NCI-H748 (cell line): ENCODE results near the gene BICD1.

Experiments used
- DNase-seq: peaks from one replicate; lab custom pipeline; 2025; ENCODE audit not compliant: unreplicated experiment; lab: John Stamatoyannopoulos, UW

BICD1 gene

DNA sequence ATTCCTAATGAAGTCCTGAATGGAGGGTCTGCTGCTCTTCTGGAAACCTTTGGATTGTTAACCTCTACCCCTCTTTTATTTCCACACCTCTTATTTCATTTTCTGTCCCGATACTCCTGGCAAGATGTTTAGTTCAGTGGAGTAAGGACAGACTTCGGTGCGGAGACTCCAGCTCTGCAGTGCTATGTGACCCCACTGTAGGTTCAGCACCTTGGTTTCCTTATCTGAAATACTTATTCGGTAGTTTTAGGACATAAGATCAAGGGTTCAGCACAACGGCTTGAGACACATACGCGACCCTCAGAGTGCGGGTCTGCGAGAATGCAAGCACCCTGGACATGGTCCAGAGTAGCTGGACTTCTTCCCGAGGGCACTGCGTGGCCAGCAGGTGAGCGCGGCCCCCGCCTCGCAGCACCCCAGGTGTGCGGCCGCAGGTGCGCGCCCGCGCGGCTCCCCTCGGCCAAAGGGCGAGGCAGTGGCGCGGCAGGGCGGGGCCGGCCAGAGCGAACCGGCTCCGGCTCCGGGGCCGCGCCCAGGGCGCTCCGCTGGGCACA lies 292.2 kb downstream of the BICD1 start:
- no peak for DNase-seq

GRCh38 chr12:32399370-32400113 lies 292.9 kb downstream of the BICD1 start, which contains the start of gene FGD4:
TSS of gene FGD4 (plus strand) at chr12:32399558.
- DNase-seq = peak; percentile 92

- peak; percentile 56 for DNase-seq
Observed at GRCh38 chr12:32400114-32400672, 293.5 kb downstream of the BICD1 start.

- no peak for DNase-seq
Observed at GRCh38 chr12:32400866-32401265, 294.2 kb downstream of the BICD1 start.

DNA sequence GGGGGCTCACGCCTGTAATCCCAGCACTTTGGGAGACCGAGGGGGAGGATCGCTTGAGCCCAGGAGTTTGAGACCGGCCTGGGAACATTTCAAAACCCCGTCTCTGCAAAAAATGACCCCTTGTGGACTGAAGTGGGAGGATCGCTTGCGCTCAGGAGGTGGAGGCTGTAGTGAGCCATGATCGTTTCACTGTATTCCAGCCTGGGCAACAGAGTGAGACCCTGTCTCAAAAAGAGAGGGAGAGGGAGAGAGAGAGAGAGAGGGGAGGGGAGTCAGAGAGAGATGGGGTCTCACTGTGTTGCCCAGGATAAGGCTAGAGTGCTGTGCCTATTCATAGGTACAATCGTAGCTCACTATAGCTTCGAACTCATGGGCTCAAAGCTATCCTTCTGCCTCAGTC lies 295.5 kb downstream of the BICD1 start:
- DNase-seq = no peak

- no peak for DNase-seq
Observed at GRCh38 chr12:32402946-32403345, 296.3 kb downstream of the BICD1 start.

DNA sequence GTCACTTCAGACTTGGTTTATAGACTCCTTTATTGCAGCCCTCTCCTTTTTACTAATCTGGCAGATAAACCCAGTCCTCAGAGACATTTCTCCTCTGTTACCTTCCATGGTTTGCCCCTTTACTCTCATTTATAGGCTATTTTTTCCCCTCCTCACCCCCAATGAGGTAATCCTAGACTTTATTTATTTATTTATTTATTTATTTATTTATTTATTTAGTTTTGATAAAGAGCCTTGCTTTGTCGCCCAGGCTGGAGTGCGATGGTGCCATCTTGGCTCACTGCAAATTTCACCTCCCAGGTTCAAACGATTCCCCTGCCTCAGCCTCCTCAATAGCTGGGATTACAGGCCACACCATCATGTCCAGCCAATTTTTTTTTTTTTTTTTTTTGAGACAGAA lies 301.1 kb downstream of the BICD1 start:
- DNase-seq = no peak

DNA sequence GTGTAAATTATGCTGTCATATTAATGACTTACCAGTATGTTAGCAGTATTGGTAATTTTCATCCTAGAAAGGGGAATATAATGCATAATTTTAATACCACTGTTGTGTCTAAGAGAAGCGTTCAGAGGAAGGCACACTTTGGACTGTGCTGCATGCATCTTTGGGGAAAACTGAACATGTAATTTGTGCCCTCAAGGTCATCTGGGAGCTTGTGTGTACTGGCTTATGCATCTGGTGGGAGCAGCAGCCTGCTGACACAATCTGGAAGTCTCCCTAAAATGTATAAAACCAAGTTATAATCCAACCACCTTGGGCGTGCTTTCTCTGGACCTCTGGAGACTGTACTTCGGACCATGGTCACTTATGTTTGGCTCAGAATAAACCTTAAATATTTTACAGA lies 306.8 kb downstream of the BICD1 start:
- DNase-seq = no peak

DNA sequence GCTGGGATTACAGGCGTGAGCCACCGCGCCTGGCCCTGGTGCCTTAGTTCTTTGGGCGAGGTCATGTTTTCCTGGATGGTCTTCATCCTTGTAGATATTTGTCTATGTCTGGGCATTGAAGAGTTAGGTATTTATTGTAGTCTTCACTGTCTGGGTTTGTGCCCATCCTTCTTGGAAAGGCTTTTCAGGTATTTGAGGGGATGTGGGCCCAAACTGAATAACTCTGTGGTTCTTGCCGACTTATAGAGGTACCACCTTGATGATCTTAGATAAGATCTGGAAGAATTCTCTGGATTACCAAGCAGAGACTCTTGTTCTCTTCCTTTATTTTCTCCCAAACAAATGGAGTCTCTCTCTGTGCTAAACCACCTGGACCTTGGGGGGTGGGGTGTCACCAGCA lies 311.6 kb downstream of the BICD1 start:
- DNase-seq = no peak

GRCh38 chr12:32418903-32419519 lies 312.4 kb downstream of the BICD1 start:
- DNase-seq = no peak

DNA sequence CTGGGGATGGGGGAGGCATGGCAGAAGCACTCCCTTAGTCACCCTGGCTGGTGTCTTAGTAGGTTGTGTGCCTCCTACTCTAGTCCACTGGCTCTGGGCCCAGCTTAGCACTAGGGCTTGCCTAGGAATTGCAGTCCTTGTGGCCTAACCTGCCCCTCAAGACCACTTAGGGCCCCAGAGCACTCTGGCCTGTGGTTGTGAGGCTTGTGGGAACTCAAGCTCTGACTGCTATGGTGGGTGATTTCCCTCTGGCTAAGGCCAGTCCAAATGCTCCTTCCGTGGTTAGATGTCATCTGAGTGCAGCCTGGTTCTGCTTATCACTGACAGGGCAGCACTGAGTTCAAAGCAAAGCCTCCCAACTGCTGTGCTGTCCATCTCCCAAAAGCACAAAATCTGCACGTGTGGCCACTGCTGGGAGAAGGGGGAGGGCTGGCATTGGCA lies 312.9 kb downstream of the BICD1 start:
- no peak for DNase-seq

DNA sequence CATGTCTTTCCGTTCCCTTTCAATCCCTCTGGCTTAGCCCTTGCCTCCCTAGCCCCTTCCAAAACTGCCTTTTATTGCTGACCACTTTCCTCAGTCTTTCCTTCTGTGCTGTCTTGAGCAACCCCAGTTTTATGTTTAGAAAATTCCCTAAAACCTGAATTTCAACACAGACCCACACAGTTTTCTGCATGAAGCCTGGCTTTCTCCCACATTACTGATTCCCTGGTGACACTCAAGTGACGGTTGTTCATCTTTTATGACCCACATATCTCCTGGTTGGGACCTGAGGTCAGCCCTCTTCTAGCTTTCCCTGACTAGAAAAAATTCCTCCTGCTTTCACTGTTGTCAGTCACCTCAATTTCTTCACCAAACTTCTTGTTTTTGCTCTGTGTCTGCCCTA lies 313.7 kb downstream of the BICD1 start:
- no peak for DNase-seq

DNA sequence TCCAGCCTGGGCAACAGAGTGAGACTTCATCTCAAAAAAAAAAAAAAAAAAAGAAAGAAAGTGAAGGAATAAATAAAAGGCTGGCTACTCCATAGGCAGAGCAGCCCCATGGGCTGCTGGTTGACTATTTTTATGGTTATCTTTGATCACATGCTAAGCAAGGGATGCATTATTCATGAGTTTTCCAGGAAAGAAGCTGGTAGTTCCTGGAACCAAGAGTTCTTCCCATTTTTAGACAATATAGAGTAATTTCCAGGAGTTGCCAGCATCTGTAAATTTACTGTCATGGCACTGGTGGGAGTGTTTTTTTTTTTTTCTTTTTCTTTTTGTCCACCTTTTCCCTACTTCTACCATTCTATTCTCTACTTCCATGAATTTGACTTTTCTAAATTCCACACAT lies 316.9 kb downstream of the BICD1 start:
- no peak for DNase-seq

DNA sequence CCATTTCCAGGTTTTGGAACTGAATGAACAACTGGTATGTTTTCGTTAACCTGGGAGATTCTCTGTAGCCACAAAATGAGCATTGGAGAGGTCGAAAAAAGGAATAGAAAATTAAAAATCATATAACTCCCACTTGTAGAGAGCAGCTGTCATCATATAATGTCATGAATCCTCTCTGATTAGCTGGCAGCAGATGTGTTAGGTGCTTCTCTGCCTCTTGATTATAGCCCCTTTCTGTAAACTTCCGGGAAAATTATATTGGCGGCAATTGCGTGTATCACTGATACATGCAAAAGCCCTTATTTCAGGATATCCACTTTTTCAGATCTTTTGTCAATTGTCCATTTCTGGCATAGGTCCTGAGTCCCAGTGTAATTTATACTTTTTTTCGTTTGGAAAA lies 324.4 kb downstream of the BICD1 start:
- peak; percentile 39 for DNase-seq
